Prostate gland (tissue), 2 donors: ENCODE data around the gene ADGRB3.

Experiments
- CTCF ChIP-seq, 4 experiments: fragments of 200-600 bp in 2 of 4; fragments of 450-650 bp in 2 of 4; sonication (generic) in 2 of 4; IDR thresholded peaks; 1 replicate in 3 of 4; 2 replicates in 1 of 4; pipeline ENCODE4 v1.5.1; 2016 to 2019; ENCODE audit warnings: antibody characterized with exemption in 4 of 4, mild to moderate bottlenecking in 2 of 4, moderate library complexity in 2 of 4
- POLR2A ChIP-seq: fragments of 450-650 bp; IDR thresholded peaks from one replicate; pipeline ENCODE4 v1.6.1; 2016; ENCODE audit warnings: antibody characterized with exemption, mild to moderate bottlenecking
- POLR2AphosphoS5 ChIP-seq: sonication (generic); formaldehyde crosslinking; IDR thresholded peaks from one replicate; pipeline ENCODE4 v1.6.1; 2017; ENCODE audit warnings: antibody characterized with exemption

GRCh38 chr6:69408886-69409285 is 773.8 kb downstream of the ADGRB3 start:
- TF ChIP-seq CTCF (IDR thresholded peaks at IDR 0.05) (no peak), POLR2A (no peak), POLR2AphosphoS5 (no peak)
